SK-N-SH (cell line): Measurements from ENCODE around the gene S100A8.

ENCODE experiments used
- ELF1 ChIP-seq: IDR thresholded peaks from 2 replicates; pipeline ENCODE4 v1.4.0; 2012
- EZH2phosphoT487 ChIP-seq: fragments of 200-600 bp; sonication (generic); IDR thresholded peaks from 2 replicates; pipeline ENCODE4 v1.6.1; 2017; ENCODE audit warnings: low read depth, mixed run types, mild to moderate bottlenecking, antibody characterized with exemption, moderate library complexity, borderline replicate concordance
- GATA2 ChIP-seq: sonication (generic); formaldehyde crosslinking; IDR thresholded peaks from 2 replicates; pipeline ENCODE4 v1.5.0; 2020; ENCODE audit warnings: mild to moderate bottlenecking, missing genetic modification reagents
- POLR2AphosphoS5 ChIP-seq: IDR thresholded peaks from 2 replicates; pipeline ENCODE4 v1.6.1; 2012; ENCODE audit warnings: low read depth, low read length
- RAD21 ChIP-seq: IDR thresholded peaks from 2 replicates; pipeline ENCODE4 v1.6.1; 2012; ENCODE audit warnings: mild to moderate bottlenecking, low read length
- RFX5 ChIP-seq: IDR thresholded peaks from 2 replicates; pipeline ENCODE4 v1.6.1; 2012; ENCODE audit warnings: mild to moderate bottlenecking, improper control_type of control experiment, low read length
- TAF1 ChIP-seq: IDR thresholded peaks from 2 replicates; pipeline ENCODE4 v1.6.1; 2012; ENCODE audit warnings: low read depth, mild to moderate bottlenecking, low read length, moderate library complexity, borderline replicate concordance
- TF ChIP-seq, protein P1 (sequence below): fragments of 200-600 bp; sonication (generic); IDR thresholded peaks from 2 replicates; pipeline ENCODE4 v1.6.1; 2017; ENCODE audit warnings: antibody characterized with exemption, mild to moderate bottlenecking, moderate library complexity
- TF ChIP-seq, protein P2 (sequence below): fragments of 150-350 bp; IDR thresholded peaks from 2 replicates; pipeline ENCODE4 v1.6.1; 2016; ENCODE audit warnings: mild to moderate bottlenecking, low read depth, low read length
- TF ChIP-seq, protein P3 (sequence below): IDR thresholded peaks from 2 replicates; pipeline ENCODE4 v1.4.0; 2012; ENCODE audit warnings: low read depth
- TF ChIP-seq, protein P4 (sequence below): IDR thresholded peaks from 2 replicates; pipeline ENCODE4; 2012
- TF ChIP-seq, protein P5 (sequence below): IDR thresholded peaks from 2 replicates; pipeline ENCODE4 v1.6.1; 2012; ENCODE audit warnings: mild to moderate bottlenecking, low read depth, low read length, moderate library complexity
- TF ChIP-seq, protein P6 (sequence below): IDR thresholded peaks from 2 replicates; pipeline ENCODE4 v1.4.0; 2012; ENCODE audit warnings: low read depth, borderline replicate concordance
- TF ChIP-seq, protein P7 (sequence below): fragments of 150-350 bp; IDR thresholded peaks from 2 replicates; pipeline ENCODE4 v1.6.1; 2017; ENCODE audit warnings: antibody characterized with exemption, low read length, low read depth, borderline replicate concordance

DNA sequence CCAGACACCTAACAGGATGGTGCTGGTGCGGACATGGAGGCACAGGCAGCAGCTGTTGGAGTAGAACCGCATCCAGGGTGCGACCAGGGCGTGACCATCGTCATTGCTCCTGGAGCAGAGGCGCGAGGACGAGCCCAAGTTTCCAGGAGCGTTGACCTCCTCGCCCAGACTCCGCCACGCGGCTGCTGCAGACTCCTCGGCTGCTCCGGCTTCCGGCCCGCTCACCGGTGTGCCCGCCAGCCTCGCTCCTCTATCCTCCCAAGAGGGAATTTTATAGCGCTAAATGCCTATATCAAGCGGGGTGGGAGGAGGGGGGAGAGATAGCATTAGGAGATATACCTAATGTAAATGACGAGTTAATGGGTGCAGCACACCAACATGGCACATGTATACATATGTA is 10.2 kb downstream of the S100A8 start:
- TF ChIP-seq EZH2phosphoT487 (no peak), GATA2 (CRISPR knock-in tag) (no peak), TAF1 (no peak), RAD21 (no peak), POLR2AphosphoS5 (no peak), ELF1 (no peak), RFX5 (no peak)
- TF ChIP-seq, protein P1, sequence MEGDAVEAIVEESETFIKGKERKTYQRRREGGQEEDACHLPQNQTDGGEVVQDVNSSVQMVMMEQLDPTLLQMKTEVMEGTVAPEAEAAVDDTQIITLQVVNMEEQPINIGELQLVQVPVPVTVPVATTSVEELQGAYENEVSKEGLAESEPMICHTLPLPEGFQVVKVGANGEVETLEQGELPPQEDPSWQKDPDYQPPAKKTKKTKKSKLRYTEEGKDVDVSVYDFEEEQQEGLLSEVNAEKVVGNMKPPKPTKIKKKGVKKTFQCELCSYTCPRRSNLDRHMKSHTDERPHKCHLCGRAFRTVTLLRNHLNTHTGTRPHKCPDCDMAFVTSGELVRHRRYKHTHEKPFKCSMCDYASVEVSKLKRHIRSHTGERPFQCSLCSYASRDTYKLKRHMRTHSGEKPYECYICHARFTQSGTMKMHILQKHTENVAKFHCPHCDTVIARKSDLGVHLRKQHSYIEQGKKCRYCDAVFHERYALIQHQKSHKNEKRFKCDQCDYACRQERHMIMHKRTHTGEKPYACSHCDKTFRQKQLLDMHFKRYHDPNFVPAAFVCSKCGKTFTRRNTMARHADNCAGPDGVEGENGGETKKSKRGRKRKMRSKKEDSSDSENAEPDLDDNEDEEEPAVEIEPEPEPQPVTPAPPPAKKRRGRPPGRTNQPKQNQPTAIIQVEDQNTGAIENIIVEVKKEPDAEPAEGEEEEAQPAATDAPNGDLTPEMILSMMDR, result no peak
- TF ChIP-seq, protein P2, sequence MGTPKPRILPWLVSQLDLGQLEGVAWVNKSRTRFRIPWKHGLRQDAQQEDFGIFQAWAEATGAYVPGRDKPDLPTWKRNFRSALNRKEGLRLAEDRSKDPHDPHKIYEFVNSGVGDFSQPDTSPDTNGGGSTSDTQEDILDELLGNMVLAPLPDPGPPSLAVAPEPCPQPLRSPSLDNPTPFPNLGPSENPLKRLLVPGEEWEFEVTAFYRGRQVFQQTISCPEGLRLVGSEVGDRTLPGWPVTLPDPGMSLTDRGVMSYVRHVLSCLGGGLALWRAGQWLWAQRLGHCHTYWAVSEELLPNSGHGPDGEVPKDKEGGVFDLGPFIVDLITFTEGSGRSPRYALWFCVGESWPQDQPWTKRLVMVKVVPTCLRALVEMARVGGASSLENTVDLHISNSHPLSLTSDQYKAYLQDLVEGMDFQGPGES, result no peak
- TF ChIP-seq, protein P3, sequence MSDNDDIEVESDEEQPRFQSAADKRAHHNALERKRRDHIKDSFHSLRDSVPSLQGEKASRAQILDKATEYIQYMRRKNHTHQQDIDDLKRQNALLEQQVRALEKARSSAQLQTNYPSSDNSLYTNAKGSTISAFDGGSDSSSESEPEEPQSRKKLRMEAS, result no peak
- TF ChIP-seq, protein P4, sequence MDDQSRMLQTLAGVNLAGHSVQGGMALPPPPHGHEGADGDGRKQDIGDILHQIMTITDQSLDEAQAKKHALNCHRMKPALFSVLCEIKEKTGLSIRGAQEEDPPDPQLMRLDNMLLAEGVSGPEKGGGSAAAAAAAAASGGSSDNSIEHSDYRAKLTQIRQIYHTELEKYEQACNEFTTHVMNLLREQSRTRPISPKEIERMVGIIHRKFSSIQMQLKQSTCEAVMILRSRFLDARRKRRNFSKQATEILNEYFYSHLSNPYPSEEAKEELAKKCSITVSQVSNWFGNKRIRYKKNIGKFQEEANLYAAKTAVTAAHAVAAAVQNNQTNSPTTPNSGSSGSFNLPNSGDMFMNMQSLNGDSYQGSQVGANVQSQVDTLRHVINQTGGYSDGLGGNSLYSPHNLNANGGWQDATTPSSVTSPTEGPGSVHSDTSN, result no peak
- TF ChIP-seq, protein P5, sequence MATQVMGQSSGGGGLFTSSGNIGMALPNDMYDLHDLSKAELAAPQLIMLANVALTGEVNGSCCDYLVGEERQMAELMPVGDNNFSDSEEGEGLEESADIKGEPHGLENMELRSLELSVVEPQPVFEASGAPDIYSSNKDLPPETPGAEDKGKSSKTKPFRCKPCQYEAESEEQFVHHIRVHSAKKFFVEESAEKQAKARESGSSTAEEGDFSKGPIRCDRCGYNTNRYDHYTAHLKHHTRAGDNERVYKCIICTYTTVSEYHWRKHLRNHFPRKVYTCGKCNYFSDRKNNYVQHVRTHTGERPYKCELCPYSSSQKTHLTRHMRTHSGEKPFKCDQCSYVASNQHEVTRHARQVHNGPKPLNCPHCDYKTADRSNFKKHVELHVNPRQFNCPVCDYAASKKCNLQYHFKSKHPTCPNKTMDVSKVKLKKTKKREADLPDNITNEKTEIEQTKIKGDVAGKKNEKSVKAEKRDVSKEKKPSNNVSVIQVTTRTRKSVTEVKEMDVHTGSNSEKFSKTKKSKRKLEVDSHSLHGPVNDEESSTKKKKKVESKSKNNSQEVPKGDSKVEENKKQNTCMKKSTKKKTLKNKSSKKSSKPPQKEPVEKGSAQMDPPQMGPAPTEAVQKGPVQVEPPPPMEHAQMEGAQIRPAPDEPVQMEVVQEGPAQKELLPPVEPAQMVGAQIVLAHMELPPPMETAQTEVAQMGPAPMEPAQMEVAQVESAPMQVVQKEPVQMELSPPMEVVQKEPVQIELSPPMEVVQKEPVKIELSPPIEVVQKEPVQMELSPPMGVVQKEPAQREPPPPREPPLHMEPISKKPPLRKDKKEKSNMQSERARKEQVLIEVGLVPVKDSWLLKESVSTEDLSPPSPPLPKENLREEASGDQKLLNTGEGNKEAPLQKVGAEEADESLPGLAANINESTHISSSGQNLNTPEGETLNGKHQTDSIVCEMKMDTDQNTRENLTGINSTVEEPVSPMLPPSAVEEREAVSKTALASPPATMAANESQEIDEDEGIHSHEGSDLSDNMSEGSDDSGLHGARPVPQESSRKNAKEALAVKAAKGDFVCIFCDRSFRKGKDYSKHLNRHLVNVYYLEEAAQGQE, result no peak
- TF ChIP-seq, protein P6, sequence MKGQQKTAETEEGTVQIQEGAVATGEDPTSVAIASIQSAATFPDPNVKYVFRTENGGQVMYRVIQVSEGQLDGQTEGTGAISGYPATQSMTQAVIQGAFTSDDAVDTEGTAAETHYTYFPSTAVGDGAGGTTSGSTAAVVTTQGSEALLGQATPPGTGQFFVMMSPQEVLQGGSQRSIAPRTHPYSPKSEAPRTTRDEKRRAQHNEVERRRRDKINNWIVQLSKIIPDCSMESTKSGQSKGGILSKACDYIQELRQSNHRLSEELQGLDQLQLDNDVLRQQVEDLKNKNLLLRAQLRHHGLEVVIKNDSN, result no peak
- TF ChIP-seq, protein P7, sequence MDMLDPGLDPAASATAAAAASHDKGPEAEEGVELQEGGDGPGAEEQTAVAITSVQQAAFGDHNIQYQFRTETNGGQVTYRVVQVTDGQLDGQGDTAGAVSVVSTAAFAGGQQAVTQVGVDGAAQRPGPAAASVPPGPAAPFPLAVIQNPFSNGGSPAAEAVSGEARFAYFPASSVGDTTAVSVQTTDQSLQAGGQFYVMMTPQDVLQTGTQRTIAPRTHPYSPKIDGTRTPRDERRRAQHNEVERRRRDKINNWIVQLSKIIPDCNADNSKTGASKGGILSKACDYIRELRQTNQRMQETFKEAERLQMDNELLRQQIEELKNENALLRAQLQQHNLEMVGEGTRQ, result no peak
